Neural progenitor cell (in vitro differentiated cells): ENCODE results near the gene ABHD2. TPM values are rescaled to one million over a fixed set of nuclear protein-coding genes. Genes with fewer than 3 reads are reported as not detected.

Experiments used
- DNase-seq: peaks from one replicate; pipeline ENCODE4 v3.0.0-alpha.2; 2016; ENCODE audit warnings: low spot score
- H2AFZ ChIP-seq: fragments of 200-600 bp; sonication (generic); replicated peaks from 2 replicates; pipeline ENCODE4 v1.6.1; 2016; ENCODE audit warnings: antibody characterized with exemption
- H3F3A ChIP-seq: fragments of 200-600 bp; sonication (generic); 2 replicates; pipeline ENCODE4 v1.6.1; 2016; ENCODE audit warnings: antibody characterized with exemption, low read depth
- H3K27ac ChIP-seq: fragments of 200-600 bp; sonication (generic); 2 replicates; pipeline ENCODE4 v1.5.1; 2016; ENCODE audit warnings: mild to moderate bottlenecking
- H3K27me3 ChIP-seq: fragments of 200-600 bp; sonication (generic); 2 replicates; pipeline ENCODE4 v1.6.1; 2016; ENCODE audit warnings: mild to moderate bottlenecking, moderate library complexity
- H3K36me3 ChIP-seq: fragments of 200-600 bp; sonication (generic); 2 replicates; pipeline ENCODE4 v1.5.1; 2016
- H3K4me1 ChIP-seq: fragments of 200-600 bp; sonication (generic); 2 replicates; pipeline ENCODE4 v1.6.1; 2016; ENCODE audit warnings: mixed run types
- H3K4me2 ChIP-seq: fragments of 200-600 bp; sonication (generic); 2 replicates; pipeline ENCODE4 v1.6.1; 2016
- H3K4me3 ChIP-seq: fragments of 200-600 bp; sonication (generic); 2 replicates; pipeline ENCODE4 v1.5.1; 2016
- H3K79me2 ChIP-seq: fragments of 200-600 bp; sonication (generic); 2 replicates; pipeline ENCODE4 v1.6.1; 2016; ENCODE audit warnings: low read depth
- H3K9ac ChIP-seq: fragments of 200-600 bp; sonication (generic); 2 replicates; pipeline ENCODE4 v1.6.1; 2016
- H3K9me3 ChIP-seq: fragments of 200-600 bp; sonication (generic); 2 replicates; pipeline ENCODE4 v1.5.1; 2016; ENCODE audit warnings: low read depth
- H4K20me1 ChIP-seq: fragments of 200-600 bp; sonication (generic); 2 replicates; pipeline ENCODE4 v1.6.1; 2016; ENCODE audit warnings: low read depth
- H3K27ac Mint-ChIP-seq: 3 replicates; pipeline ENCODE4 v1.8.0; 2021; ENCODE audit warnings: mixed read lengths
- H3K27me3 Mint-ChIP-seq: 2 replicates; pipeline ENCODE4 v1.8.0; 2022; ENCODE audit warnings: low read depth, mild to moderate bottlenecking, inconsistent platforms, moderate library complexity, mixed read lengths; ENCODE audit not compliant: insufficient read depth
- H3K36me3 Mint-ChIP-seq: 3 replicates; pipeline ENCODE4 v1.8.0; 2021; ENCODE audit warnings: mixed read lengths
- H3K4me1 Mint-ChIP-seq: 3 replicates; pipeline ENCODE4 v1.8.0; 2021; ENCODE audit warnings: mixed read lengths
- H3K4me3 Mint-ChIP-seq: 3 replicates; pipeline ENCODE4 v1.8.0; 2021; ENCODE audit warnings: mild to moderate bottlenecking, moderate library complexity, mixed read lengths
- H3K9me3 Mint-ChIP-seq: 3 replicates; pipeline ENCODE4 v1.8.0; 2020; ENCODE audit warnings: mixed read lengths
- CTCF ChIP-seq: fragments of 200-600 bp; sonication (generic); IDR thresholded peaks from 2 replicates; pipeline ENCODE4 v1.5.1; 2017; ENCODE audit warnings: antibody characterized with exemption, mild to moderate bottlenecking
- EZH2 ChIP-seq: fragments of 200-600 bp; sonication (generic); IDR thresholded peaks from 2 replicates; pipeline ENCODE4 v1.6.1; 2017; ENCODE audit warnings: antibody characterized with exemption, mild to moderate bottlenecking, moderate library complexity
- EZH2phosphoT487 ChIP-seq: fragments of 200-600 bp; sonication (generic); IDR thresholded peaks from 2 replicates; pipeline ENCODE4 v1.6.1; 2017; ENCODE audit warnings: antibody characterized with exemption
- total RNA-seq: library from RNA; depleted of rRNA; stranded (reverse); fragments of >200 nt; gene quantifications from 2 replicates; pipeline ENCODE4 v1.2.3, GENCODE V29; 2015; ENCODE audit warnings: low replicate concordance

ABHD2 gene
- total RNA-seq, 1 donor from 2014 or later, result 10.9 TPM

- DNase-seq, result no peak
- Histone ChIP-seq H3K27ac (no peak overlapping the region), H3K36me3 (no peaks in the 10 kb centered on the region), H3K9me3 (no peaks in the 10 kb centered on the region), H3K4me3 (no peak overlapping the region), H4K20me1 (peaks cover 4% of the 10 kb centered on the region), H3K79me2 (no peaks in the 10 kb centered on the region), H2AFZ (no peak overlapping the region), H3K4me2 (no peak overlapping the region), H3K9ac (no peak overlapping the region), H3F3A (peaks cover 14% of the 10 kb centered on the region), H3K4me1 (peaks cover 15% of the 10 kb centered on the region), H3K27me3 (no peaks in the 10 kb centered on the region)
- peaks cover 8% of the 10 kb centered on the region for H3K27me3 Mint-ChIP-seq
- peaks cover 22% of the 10 kb centered on the region for H3K4me1 Mint-ChIP-seq
- no peak for TF ChIP-seq EZH2
- TF ChIP-seq EZH2phosphoT487, result no peak
- no peak for TF ChIP-seq CTCF
- peaks cover 3% of the 10 kb centered on the region for H3K36me3 Mint-ChIP-seq
- no peaks in the 10 kb centered on the region for H3K9me3 Mint-ChIP-seq
- no peak overlapping the region for H3K27ac Mint-ChIP-seq
- no peak overlapping the region for H3K4me3 Mint-ChIP-seq
These were observed 115.5 kb downstream of the ABHD2 start for GRCh38 chr15:89203705-89204273.

- no peak overlapping the region for H3K4me2 ChIP-seq
- no peak overlapping the region for H3K27ac ChIP-seq
- Mint-ChIP-seq H3K36me3 (peaks cover 3% of the 10 kb centered on the region), H3K27me3 (peaks cover 5% of the 10 kb centered on the region), H3K4me3 (no peak overlapping the region), H3K27ac (no peak overlapping the region), H3K4me1 (peaks cover 5% of the 10 kb centered on the region), H3K9me3 (no peaks in the 10 kb centered on the region)
- no peak for DNase-seq
- no peaks in the 10 kb centered on the region for H3K9me3 ChIP-seq
- H3K27me3 ChIP-seq, result no peaks in the 10 kb centered on the region
- no peaks in the 10 kb centered on the region for H3K36me3 ChIP-seq
- H4K20me1 ChIP-seq, result no peaks in the 10 kb centered on the region
- no peaks in the 10 kb centered on the region for H3K79me2 ChIP-seq
- H3K4me3 ChIP-seq, result no peak overlapping the region
- no peaks in the 10 kb centered on the region for H3F3A ChIP-seq
- no peaks in the 10 kb centered on the region for H3K4me1 ChIP-seq
- no peak overlapping the region for H2AFZ ChIP-seq
- H3K9ac ChIP-seq, result no peak overlapping the region
- TF ChIP-seq CTCF, result no peak
- TF ChIP-seq EZH2phosphoT487, result no peak
- no peak for TF ChIP-seq EZH2
These were observed 117.8 kb downstream of the ABHD2 start for GRCh38 chr15:89205991-89206585.

GRCh38 chr15:89206908-89207331, 118.7 kb downstream of the ABHD2 start:
- DNase-seq, result peak; percentile 91
- H3K4me1 Mint-ChIP-seq, result peaks cover 3% of the 10 kb centered on the region
- Histone ChIP-seq H3F3A (no peaks in the 10 kb centered on the region), H3K27ac (no peak overlapping the region), H3K9me3 (no peaks in the 10 kb centered on the region), H4K20me1 (no peaks in the 10 kb centered on the region), H3K36me3 (no peaks in the 10 kb centered on the region), H3K79me2 (no peaks in the 10 kb centered on the region), H3K27me3 (no peaks in the 10 kb centered on the region), H2AFZ (peak overlapping the region; percentile 65), H3K4me3 (no peak overlapping the region), H3K4me2 (peak overlapping the region; percentile 52), H3K4me1 (no peaks in the 10 kb centered on the region), H3K9ac (no peak overlapping the region)
- no peak overlapping the region for H3K4me3 Mint-ChIP-seq
- peaks cover 7% of the 10 kb centered on the region for H3K27me3 Mint-ChIP-seq
- no peaks in the 10 kb centered on the region for H3K36me3 Mint-ChIP-seq
- TF ChIP-seq CTCF, result peak; percentile 98
- no peak for TF ChIP-seq EZH2phosphoT487
- H3K9me3 Mint-ChIP-seq, result no peaks in the 10 kb centered on the region
- H3K27ac Mint-ChIP-seq, result peak overlapping the region; percentile 31
